Peyer's patch (tissue), 4 donors: ENCODE data around the gene CTAGE4. TPM values are rescaled to one million over a fixed set of nuclear protein-coding genes. Genes with fewer than 3 reads are reported as not detected.

Source experiments
- total RNA-seq, 4 donors: library from RNA; depleted of rRNA; stranded (reverse); fragments of >200 nt; gene quantifications; one replicate each; pipeline ENCODE4 v1.1.0, GENCODE V29; 2016

The CTAGE4 gene
- total RNA-seq, 4 donors from 2014 or later, result 13.0 to 33.4 (median 20.3) TPM

Other genes starting within 250 kb of the CTAGE4 start
- not detected for gene OR2F2, start 248.2 kb upstream of the CTAGE4 start, total RNA-seq
- gene OR2F1, start 228.6 kb upstream of the CTAGE4 start, total RNA-seq, result not detected
- gene OR6B1, start 183.1 kb upstream of the CTAGE4 start, total RNA-seq, result not detected
- gene OR2A5, start 134.5 kb upstream of the CTAGE4 start, total RNA-seq, result not detected
- not detected for gene OR2A25, start 113.7 kb upstream of the CTAGE4 start, total RNA-seq
- gene OR2A12, start 97.2 kb upstream of the CTAGE4 start, total RNA-seq, result not detected
- gene OR2A2, start 73.9 kb upstream of the CTAGE4 start, total RNA-seq, result not detected
- not detected for gene OR2A14, start 60.3 kb upstream of the CTAGE4 start, total RNA-seq
- 10 to 100 TPM in 3 of 4 donors, 1 to 10 TPM in 1; 8.3 to 18.9 (median 16.1) TPM for gene ARHGEF35, start 12.4 kb downstream of the CTAGE4 start, total RNA-seq
- not detected for gene OR2A42, start 56.1 kb downstream of the CTAGE4 start, total RNA-seq
- gene OR2A7, start 81.3 kb downstream of the CTAGE4 start, total RNA-seq, result 10 to 100 TPM in 3 of 4 donors, not detected in 1; 10.9 to 40.3 (median 34.3) TPM
- gene CTAGE8, start 85.8 kb downstream of the CTAGE4 start, total RNA-seq, result 10 to 100 TPM in 2 of 4 donors, 1 to 10 TPM in 1, not detected in 1; 6.5 to 13.5 (median 10.2) TPM
- not detected for gene OR2A1, start 129.0 kb downstream of the CTAGE4 start, total RNA-seq
- gene ARHGEF5, start 171.9 kb downstream of the CTAGE4 start, total RNA-seq, result 10 to 100 TPM; 40.1 to 86.2 (median 66.7) TPM
- not detected for gene NOBOX, start 220.2 kb downstream of the CTAGE4 start, total RNA-seq